DOHH2 (cell line): ENCODE results near the gene GPRC5B.

Experiments used
- H3F3A ChIP-seq: fragments of 200-600 bp; sonication (generic), shearing (Covaris generic); 2 replicates; pipeline ENCODE4 v1.6.0; 2016; ENCODE audit warnings: antibody characterized with exemption, mild to moderate bottlenecking; ENCODE audit not compliant: control insufficient read depth, insufficient read depth
- H3K27ac ChIP-seq: fragments of 200-600 bp; sonication (generic); 2 replicates; pipeline ENCODE4 v1.5.1; 2014; ENCODE audit warnings: low read depth, mild to moderate bottlenecking, low read length, moderate library complexity
- H3K27me3 ChIP-seq: fragments of 200-600 bp; sonication (generic); 2 replicates; pipeline ENCODE4 v1.6.1; 2014; ENCODE audit warnings: mild to moderate bottlenecking, low read length, mixed read lengths; ENCODE audit not compliant: control insufficient read depth
- H3K36me3 ChIP-seq: fragments of 200-600 bp; sonication (generic); 2 replicates; pipeline ENCODE4 v1.6.1; 2014; ENCODE audit warnings: mild to moderate bottlenecking, low read length, moderate library complexity, mixed read lengths; ENCODE audit not compliant: control insufficient read depth
- H3K4me1 ChIP-seq: fragments of 200-600 bp; sonication (generic); 2 replicates; pipeline ENCODE4 v1.6.1; 2014; ENCODE audit warnings: mild to moderate bottlenecking, low read length, mixed read lengths; ENCODE audit not compliant: control insufficient read depth
- H3K4me2 ChIP-seq: fragments of 200-600 bp; sonication (generic); 2 replicates; pipeline ENCODE4 v1.6.0; 2014; ENCODE audit warnings: mild to moderate bottlenecking, low read length, moderate library complexity
- H3K4me3 ChIP-seq: fragments of 200-600 bp; sonication (generic); 2 replicates; pipeline ENCODE4 v1.5.1; 2014; ENCODE audit warnings: mild to moderate bottlenecking, low read length, mixed read lengths
- H3K79me2 ChIP-seq: fragments of 200-600 bp; sonication (generic); 2 replicates; pipeline ENCODE4 v1.6.1; 2014; ENCODE audit warnings: mild to moderate bottlenecking, low read length, mixed read lengths; ENCODE audit not compliant: control insufficient read depth
- H3K9me2 ChIP-seq: fragments of 200-600 bp; sonication (generic); replicated peaks from 2 replicates; pipeline ENCODE4 v1.6.1; 2014; ENCODE audit warnings: mild to moderate bottlenecking, low read length, mixed read lengths; ENCODE audit not compliant: control insufficient read depth
- H3K9me3 ChIP-seq: fragments of 200-600 bp; sonication (generic); 2 replicates; pipeline ENCODE4 v1.6.1; 2014; ENCODE audit warnings: antibody characterized with exemption, low read length, mixed read lengths; ENCODE audit not compliant: control insufficient read depth, insufficient read depth
- H4K20me1 ChIP-seq: fragments of 200-600 bp; sonication (generic); 2 replicates; pipeline ENCODE4 v1.6.0; 2014; ENCODE audit warnings: low read depth, mild to moderate bottlenecking, antibody characterized with exemption, low read length, moderate library complexity; ENCODE audit not compliant: control insufficient read depth, insufficient read depth
- EZH2phosphoT487 ChIP-seq: fragments of 200-600 bp; sonication (generic); IDR thresholded peaks from 2 replicates; pipeline ENCODE4 v1.6.1; 2017; ENCODE audit warnings: borderline replicate concordance, mild to moderate bottlenecking, antibody characterized with exemption, low read length, moderate library complexity, mixed read lengths
- TF ChIP-seq, protein P1 (sequence below): fragments of 200-600 bp; sonication (generic); IDR thresholded peaks from one replicate; pipeline ENCODE4 v1.5.1; 2014; ENCODE audit warnings: antibody characterized with exemption, mild to moderate bottlenecking, low read depth, low read length; ENCODE audit not compliant: poor library complexity, severe bottlenecking

The GPRC5B gene

DNA sequence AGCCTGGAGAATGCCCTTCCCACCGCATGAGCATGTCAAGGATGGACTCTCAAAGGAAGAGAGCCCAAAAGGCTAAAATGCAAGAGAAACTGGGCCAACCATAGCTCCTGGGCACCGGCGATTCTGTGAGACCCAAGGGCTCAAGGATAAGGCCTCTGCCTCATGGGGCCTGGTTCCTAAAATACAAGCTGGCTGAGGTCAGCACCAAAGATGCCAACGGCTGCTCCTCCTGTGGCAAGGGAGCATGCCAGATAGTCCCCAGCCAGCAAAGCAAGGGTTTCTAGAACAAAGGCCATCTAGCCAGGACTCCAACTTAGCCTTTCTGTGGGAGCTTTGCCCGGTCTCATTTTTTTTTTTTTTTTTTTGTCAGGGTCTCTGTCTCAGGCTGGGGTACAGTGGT lies 20.1 kb downstream of the GPRC5B start:
- H4K20me1 ChIP-seq, result no peaks in the 10 kb centered on the region
- H3K4me3 ChIP-seq, result no peak overlapping the region
- H3K9me3 ChIP-seq, result no peaks in the 10 kb centered on the region
- TF ChIP-seq, protein P1, sequence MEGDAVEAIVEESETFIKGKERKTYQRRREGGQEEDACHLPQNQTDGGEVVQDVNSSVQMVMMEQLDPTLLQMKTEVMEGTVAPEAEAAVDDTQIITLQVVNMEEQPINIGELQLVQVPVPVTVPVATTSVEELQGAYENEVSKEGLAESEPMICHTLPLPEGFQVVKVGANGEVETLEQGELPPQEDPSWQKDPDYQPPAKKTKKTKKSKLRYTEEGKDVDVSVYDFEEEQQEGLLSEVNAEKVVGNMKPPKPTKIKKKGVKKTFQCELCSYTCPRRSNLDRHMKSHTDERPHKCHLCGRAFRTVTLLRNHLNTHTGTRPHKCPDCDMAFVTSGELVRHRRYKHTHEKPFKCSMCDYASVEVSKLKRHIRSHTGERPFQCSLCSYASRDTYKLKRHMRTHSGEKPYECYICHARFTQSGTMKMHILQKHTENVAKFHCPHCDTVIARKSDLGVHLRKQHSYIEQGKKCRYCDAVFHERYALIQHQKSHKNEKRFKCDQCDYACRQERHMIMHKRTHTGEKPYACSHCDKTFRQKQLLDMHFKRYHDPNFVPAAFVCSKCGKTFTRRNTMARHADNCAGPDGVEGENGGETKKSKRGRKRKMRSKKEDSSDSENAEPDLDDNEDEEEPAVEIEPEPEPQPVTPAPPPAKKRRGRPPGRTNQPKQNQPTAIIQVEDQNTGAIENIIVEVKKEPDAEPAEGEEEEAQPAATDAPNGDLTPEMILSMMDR, result no peak
- no peaks in the 10 kb centered on the region for H3K4me1 ChIP-seq
- H3K4me2 ChIP-seq, result no peak overlapping the region
- no peaks in the 10 kb centered on the region for H3K36me3 ChIP-seq
- H3K9me2 ChIP-seq, result no peaks in the 10 kb centered on the region
- H3F3A ChIP-seq, result no peaks in the 10 kb centered on the region
- no peaks in the 10 kb centered on the region for H3K79me2 ChIP-seq
- no peak overlapping the region for H3K27ac ChIP-seq
- no peaks in the 10 kb centered on the region for H3K27me3 ChIP-seq

DNA sequence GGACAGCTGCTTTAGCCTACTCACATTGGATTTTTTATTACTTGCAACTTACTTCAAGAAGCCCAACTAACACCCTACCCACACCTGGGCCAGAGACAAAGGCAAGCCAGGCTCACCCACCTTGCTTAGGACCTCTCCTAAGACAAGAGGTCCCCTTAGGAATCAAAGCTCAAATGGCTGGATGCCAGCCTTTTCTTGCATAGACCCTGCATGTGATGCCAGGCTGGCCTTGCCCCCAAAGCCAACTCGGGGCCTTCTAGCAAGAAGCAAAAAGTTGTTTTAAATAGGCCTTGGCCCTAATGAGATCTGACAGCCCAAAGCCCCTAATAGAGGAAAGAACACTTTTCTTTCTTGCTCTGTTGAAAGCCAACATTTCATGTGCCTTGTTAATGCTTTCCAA lies 20.7 kb downstream of the GPRC5B start:
- H3K9me2 ChIP-seq, result no peaks in the 10 kb centered on the region
- H3K36me3 ChIP-seq, result no peaks in the 10 kb centered on the region

DNA sequence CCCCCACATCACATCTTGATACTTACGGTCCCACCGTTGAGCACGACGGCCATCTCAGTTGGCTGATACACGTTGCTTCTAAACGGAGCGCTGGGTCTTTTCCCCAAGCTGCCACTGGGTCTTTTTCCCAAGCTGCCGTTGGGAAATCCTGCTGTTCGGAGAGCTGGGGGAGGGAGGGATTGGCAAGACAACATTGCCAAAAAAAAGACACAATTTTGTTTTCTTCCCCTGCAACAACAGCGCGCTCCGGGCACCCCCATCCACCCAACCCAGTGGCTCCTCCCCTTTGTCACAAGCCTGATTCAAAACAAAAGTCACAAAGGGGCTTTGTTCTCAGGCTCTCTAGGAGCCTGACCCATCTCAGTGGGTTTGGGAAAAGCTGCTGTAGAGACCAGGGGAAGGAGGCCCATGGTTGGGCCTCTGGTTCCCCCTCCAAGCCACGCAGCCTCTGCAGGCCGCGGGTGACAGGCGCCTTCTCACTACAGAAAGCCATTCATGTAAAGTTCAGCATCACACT lies 22.8 kb downstream of the GPRC5B start:
- Histone ChIP-seq H3K4me1 (no peaks in the 10 kb centered on the region), H3F3A (no peaks in the 10 kb centered on the region), H3K79me2 (no peaks in the 10 kb centered on the region), H4K20me1 (no peaks in the 10 kb centered on the region), H3K4me2 (no peak overlapping the region), H3K9me3 (no peaks in the 10 kb centered on the region), H3K4me3 (no peak overlapping the region), H3K27ac (no peak overlapping the region), H3K36me3 (no peaks in the 10 kb centered on the region), H3K27me3 (no peaks in the 10 kb centered on the region), H3K9me2 (no peaks in the 10 kb centered on the region)
- TF ChIP-seq, protein P1, result no peak
- TF ChIP-seq EZH2phosphoT487, result no peak

More for the DNA sequence above, 20.7 kb downstream of the GPRC5B start:
- Histone ChIP-seq H3F3A (no peaks in the 10 kb centered on the region), H3K4me3 (no peak overlapping the region), H3K4me1 (no peaks in the 10 kb centered on the region), H4K20me1 (no peaks in the 10 kb centered on the region), H3K9me3 (no peaks in the 10 kb centered on the region), H3K27me3 (no peaks in the 10 kb centered on the region), H3K4me2 (no peak overlapping the region), H3K27ac (no peak overlapping the region), H3K79me2 (no peaks in the 10 kb centered on the region)
- TF ChIP-seq, protein P1, result no peak
- no peak for TF ChIP-seq EZH2phosphoT487

DNA sequence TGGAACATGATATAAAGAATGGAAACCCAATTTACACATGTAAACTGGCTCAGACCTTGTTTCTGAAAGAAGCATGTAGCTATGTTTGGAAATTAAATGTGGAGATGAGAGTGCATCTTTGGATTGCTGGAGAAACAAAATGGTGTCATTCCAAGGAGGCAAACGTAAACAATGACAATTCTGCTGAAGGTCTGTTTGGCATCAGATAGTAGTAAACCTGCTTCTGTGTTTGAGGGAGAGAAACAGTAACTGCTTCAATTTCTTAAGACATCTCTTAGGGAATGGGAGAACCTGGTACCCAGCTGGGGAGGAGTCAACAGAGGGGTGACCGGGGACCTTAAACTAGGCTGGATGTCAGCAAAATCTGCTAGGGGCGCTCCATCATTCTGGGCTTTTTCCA lies 23.5 kb downstream of the GPRC5B start:
- no peak overlapping the region for H3K4me3 ChIP-seq
- H3K9me3 ChIP-seq, result no peaks in the 10 kb centered on the region
- no peaks in the 10 kb centered on the region for H3K27me3 ChIP-seq
- H3K9me2 ChIP-seq, result no peaks in the 10 kb centered on the region
- no peaks in the 10 kb centered on the region for H3K79me2 ChIP-seq
- H3K4me2 ChIP-seq, result no peak overlapping the region
- no peaks in the 10 kb centered on the region for H3F3A ChIP-seq
- TF ChIP-seq, protein P1, result no peak
- H3K27ac ChIP-seq, result no peak overlapping the region
- no peaks in the 10 kb centered on the region for H4K20me1 ChIP-seq
- no peaks in the 10 kb centered on the region for H3K4me1 ChIP-seq
- no peaks in the 10 kb centered on the region for H3K36me3 ChIP-seq
